GM18870 (cell line): ENCODE data around the gene PDZD7.

Source experiments
- ATAC-seq: cut with Tn5 transposase; IDR thresholded peaks from one replicate; pipeline ENCODE4 v1.9.1; 2021; ENCODE audit warnings: moderate library complexity; ENCODE audit not compliant: unreplicated experiment

Gene PDZD7

DNA sequence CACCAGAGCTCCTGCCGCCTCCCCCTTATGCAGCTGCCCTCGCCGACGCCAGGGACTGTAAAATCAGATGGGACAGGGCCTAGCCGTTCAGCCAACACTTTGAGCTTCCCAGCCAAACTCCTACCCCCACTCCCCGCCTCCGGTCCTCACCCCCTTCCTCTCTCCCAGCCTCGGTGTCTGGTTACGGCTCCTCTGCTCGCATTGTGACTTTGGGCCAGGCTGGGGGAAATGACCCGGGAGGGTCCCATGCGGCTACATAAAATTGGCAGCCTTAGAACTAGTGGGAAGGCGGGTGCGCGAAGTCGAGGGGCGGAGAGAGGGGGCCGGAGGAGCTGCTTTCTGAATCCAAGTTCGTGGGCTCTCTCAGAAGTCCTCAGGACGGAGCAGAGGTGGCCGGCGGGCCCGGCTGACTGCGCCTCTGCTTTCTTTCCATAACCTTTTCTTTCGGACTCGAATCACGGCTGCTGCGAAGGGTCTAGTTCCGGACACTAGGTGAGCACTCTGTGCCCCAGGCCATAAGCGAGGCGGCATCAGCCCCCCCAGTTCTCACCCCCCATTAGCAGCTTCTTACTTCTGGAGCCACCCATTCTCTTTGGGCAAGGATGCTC, 30.8 kb upstream of the PDZD7 start, which contains the start of gene KAZALD1:
Gene KAZALD1 (plus strand): TSS at position 366 of the 608 bp plus-strand sequence. CDS start 604 bp downstream, outside the sequence.
- no peak for ATAC-seq

DNA sequence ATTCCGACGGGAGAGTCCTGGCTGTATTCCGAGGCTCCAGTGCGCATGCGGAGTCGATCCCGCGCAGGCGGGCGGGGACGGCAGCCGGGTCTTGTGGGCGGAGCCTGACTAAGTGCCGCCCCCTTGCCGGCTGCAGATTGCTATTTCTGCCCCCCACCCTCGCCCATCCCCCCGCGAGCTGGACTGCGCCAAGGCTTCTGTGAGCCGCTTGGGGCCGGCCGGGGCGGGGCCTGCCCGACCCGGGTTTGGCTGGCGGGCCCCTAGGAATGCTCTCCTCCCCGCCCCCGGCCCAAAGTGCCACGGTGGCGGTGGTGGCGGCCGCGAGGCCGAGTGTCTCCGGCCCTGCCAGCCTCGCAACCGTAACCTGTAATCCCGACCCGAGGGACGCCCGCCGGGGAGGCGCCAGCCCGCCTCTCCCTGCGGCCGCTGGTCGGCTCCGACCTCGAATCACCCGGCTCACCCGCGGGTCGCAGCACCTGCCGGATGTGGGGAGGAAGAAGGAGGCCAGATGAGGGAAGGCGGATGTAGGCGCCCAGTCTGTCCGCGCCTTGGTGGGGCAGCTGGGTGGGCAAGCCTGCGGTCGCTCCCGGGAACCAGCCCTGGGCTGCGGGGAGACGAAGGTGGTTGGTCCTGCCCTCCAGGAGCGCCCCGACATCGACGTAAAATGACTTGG, 30.2 kb upstream of the PDZD7 start:
- ATAC-seq: peak; percentile 42

DNA sequence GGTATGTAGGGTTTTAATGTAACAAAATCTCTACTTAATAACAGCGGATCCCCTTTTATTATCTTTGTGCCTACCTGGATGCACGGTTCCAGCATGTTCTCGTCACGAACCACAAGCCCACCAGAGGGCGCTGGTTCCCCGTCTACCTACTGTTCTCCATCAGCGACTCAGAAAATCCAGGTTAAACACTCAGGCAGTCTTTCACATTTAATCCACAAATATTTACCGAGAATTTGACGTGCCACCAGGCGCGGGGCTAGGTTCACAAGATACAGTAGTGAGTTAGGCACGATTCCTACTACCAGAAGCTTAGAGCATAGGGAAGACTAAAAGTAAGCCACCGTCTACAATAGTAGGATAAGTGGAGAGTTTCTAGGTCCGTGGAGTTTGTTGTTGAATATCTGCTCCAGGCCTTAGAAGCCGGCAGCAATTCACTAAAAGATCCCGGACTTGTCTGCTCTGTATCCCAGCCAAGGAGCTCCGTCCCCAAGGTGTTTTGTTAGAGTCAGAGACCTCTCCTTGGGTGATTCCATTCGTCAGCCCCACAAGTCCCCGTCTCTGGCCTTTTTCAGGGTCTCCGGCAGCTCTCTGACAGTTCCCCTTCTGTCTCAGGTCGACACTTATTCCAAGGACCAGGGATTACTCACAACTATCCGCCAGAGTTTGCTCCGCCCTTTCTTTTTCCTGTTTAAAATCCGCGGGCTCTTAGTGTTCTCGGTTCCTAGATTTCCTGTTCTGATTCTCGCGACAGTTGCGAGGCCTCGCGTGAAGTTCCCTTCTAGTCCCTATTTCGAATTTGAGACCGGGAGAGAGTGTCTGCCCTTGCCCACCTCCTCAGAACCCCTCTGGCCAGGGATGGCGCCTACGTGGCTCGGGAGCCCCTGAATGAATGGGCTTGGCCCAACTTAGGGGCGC, 29.4 kb upstream of the PDZD7 start:
- peak; percentile 37 for ATAC-seq

DNA sequence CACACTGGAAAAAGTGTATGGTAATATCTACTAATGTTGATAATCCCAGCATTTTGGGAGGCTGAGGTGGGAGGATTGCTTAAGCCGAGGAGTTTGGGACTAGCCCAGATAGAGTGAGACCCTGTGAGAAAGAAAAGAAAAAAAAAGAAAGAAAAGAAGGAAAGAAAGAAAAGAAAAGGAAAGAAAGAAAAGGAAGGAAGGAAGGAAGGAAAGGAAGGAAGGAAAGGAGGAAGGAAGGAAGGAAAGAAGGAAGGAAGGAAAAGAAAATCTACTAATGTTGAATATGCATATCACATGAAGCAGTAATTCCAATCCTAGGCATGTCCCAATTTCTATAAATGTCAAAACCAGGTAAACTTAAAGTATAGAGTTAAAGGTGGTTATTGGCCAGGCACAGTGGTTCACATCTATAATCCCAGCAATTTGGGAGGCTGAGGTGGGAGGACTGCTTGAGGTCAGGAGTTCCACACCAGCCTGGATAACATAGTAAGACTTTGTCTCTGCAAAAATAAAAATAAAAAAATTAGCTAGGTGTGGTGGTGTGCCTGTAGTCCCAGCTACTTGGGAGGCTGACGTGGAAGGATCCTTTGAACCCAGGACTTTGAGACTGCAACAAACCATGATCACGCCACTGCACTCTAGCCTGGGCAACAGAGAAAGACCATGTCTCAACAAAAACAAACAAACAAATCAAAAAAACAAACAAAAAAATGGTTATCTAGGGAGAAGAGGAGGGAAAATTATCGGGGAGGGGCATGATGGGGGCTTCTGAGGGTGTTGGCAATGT, 25.6 kb upstream of the PDZD7 start:
- no peak for ATAC-seq

DNA sequence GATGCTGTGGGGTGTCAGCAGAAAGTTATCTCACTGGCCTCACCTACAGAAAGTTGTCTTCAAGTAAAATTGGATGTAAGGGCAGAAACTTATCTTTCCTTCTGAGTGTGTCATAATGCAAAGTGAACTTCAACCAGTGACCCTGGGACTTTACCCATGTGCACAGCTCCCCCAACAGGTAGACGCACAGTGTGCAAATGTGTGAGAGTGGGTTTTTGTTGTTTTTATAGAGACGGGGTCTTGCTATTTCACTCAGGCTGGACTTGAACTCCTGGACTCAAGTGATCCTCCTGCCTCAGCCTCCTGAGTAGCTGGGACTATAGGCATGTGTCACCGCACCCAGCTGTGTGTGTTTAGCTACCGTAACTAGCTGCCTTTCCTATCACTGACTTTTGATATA, 24.5 kb upstream of the PDZD7 start:
- ATAC-seq: no peak

DNA sequence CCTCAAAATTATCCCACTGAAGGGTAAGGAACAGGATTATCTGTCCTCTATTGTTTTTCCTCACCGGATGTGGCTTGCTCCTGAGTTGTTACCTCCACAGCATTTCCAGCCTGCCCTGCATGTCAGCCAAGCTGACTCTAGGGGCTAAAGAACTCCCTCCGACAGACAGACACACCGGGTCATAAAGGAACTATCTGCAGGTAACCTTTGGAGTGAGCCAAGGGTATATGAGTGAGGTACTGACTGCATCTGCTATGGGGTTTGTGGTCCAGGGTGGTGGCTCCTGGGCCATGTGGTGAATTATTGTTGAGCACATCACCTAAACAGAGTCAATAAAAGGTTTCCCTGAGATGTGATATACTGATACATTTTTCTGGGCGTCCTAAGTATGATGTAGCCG, 23.9 kb upstream of the PDZD7 start:
- ATAC-seq: no peak

DNA sequence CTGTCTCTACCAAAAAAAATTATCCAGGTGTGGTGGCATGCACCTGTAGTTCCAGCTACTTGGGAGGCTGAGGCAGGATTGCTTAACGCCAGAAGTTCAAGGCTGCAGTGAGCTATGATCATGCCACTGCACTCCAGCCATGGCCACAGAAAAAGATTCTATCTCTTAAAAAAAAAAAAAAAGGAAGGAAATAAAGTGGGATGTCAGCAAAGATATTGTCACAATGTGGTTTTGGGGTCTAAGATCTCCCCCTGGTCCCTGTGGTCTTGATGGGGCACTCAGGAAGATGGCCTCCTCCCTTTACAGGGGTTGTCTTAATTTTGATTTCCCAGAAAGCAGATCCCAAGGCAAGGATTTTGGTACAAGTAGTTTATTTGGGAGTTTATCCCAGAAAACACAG, 23.4 kb upstream of the PDZD7 start:
- no peak for ATAC-seq

DNA sequence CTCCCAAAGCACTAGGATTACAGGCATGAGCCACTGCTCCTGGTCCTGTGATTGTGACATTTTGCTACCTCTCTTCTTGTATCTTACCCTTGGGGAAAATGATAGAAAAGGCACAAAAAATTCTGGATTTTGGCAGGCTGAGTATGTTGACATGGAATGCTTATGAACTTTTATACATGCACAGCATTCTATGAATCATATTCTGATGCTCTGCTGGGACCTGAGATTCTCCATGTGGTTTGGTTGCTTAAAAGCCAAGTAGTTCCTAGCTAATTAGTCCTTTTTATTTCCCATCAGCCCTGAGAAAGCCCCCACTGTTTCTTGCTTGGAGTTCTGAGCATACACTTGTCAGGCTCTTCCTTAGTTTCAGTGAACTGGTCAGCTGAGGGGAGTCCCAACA, 22.6 kb upstream of the PDZD7 start:
- ATAC-seq: no peak

DNA sequence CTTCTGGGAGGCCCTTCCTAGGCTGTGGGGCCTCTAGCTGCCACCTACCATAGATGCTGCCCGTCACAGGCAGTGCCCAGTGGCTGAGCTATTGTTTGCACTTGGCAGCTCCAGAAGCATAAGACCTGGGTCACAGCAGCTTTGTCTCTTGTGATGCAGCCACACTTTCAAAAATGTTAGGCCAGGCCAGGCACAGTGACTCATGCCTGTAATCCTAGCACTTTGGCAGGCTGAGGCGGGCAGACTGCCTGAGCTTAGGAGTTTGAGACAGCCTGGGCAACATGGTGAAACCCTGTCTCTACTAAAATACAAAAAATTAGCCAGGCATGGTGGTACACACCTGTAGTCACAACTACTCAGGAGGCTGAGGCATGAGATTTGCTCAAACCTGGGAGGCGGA, 21.4 kb upstream of the PDZD7 start:
- ATAC-seq: no peak

DNA sequence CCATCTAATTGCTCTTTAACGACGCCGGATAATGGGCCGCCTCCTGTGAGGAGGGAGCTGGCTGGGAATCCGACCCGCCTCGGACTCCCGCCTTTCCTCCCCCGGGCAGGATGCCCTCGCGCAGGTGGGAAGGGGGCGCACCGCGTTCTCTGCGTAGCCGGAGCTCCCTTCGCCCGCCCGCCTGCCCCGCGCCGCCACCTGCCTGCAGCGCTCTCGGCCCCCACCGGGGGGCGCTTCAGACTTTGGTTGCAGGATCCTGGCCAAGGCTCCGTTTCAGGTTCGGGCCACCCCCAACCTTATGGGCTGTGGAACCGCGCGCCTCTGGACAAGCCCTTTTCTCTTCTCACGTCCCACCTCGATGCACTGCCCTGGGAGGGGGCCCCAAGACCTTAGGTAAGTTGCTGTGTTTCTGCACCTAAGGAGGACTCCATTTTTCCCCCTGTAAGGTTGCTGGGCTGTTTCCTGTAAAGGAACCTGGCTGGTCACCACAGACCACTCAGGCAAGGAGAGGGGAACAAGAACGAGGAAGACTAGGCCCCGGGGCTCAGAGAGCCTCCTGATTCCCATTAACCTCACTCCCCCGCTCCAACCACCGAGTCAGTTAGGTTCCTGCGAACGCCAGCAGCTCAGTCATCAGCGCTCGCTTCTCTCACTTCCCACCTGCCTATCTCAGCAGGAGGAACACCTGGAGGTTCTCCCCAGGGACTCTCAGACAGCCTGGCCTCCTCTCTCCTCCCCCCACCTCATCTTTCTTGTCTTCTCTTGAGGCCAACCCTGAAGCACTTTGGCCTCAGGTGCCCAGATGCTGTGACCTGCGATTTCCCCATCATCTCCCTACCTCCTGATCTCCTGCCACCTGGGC, 19.5 kb upstream of the PDZD7 start:
- ATAC-seq: no peak

DNA sequence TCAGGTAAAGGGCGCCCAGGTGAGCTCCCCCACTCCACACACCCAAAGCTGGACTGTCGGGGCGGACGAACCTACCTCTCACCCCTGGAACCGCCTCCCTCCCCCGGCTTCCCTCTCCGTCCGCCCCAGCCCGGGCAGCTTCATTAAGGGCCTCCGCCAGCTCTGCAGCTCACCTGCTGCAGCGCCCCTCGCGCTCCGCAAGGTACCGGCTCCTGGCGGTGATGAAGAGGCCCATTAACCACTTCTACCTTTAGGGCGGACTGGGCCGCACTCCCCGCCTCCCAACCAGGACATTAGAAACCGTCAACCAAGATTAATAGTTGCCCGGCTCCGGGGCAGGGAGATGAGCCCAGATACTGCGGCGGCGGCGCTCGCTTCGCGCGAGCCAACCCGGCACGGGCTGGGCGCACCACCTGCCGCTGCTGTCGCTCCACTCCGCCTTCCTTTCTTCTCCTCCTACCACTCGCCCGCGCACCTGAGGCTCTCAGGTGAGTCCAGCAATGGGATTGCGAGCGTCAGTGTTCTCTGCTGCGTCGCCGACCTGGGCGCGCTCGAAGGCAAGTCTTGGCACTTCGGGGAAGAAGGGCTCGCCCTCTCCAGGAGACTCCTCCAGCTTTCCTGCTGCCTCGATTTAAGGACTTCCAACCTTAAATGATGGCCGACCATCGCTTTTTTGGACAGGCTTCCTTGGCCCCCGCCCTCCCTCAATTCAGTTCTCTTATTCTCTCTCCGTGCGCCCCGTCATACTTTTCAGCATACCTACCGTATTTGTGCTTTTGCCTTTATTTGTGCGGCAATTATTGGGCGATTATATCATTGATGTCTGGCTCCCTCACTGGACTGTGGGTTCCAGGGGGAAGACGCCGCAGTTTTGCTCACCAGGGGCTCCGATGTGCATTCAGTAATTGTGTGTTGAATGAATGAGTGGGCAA, 17.3 kb upstream of the PDZD7 start:
- no peak for ATAC-seq

DNA sequence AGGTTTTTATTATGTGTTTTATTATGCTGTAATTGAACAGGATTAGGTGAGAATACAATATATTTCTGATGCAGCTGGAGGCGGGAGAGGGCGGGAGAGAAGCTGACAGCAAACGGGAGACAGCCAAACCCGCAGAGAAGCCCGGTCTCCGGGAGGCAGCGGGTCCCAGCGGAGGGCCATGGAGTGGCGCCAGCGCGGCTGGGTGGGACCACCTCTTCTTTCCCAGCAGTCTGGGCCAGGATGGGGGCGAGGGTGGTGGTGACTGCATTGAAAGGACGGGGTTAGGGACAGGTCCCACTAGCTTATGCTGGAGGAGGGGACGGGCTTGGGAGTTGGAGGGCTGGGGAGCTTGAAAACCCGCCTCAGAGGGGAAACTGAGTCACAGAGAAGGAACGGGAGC, 16.3 kb upstream of the PDZD7 start:
- ATAC-seq: no peak

DNA sequence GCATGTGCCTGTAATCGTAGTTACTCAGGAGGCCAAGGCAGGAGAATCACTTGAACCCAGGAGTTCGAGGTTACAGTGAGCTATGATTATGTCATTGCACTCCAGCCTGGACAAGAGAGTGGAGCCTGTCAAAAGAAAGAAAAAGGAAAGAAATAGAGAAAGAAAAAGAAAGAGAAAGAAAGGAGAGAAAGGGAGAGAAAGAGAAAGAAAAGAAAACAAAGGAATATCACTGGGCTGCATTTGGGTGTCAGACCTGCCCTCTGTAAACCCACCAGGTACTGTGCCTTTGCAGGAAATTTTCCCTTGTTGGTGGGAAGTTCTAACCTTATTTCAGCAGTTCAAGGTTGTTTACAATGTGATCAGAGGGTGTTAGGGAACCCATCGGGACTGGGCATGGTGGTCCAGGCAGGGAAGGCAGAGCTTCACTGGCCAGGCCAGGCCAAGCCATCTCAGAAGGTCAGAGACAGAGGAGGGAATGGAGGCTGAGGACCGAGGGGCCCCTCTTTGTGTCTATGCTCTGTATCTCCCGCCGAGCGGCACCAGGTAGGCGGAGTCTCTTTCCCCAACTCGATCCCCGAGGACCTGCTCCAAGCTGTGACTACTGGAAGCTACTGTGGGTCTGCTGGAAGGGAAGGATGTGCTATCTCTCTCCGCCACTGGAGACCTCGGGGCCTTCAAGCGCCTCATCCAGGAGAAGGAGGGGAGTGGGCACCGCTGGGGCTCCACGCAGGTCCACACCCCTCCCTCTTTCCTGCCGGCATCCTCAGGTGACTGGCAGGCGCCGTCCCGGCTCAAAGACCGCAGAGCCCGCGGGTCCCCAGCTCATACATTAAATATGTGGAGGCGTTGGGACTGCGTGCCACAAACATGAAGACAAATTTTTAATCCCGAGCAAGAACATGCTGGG, 15.7 kb upstream of the PDZD7 start:
- ATAC-seq: no peak

DNA sequence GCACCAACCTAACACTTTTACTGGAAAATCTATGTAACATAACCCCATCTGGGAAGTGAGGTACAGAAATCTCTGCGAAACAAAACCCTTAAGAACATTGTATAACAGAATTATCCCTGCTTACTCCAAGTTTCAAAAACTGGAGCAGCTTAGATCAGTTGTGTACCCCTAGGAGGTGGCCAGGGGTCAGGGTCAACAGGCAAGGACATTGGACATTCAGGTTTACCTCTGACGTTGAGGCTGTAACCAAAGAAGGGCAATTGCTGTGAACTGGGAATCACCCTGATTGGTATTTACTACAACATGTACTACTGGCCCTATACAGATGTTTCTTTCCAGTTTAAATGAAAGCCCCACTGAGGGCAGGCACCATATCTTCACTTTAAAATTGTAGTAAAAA, 13.2 kb upstream of the PDZD7 start:
- ATAC-seq: no peak

DNA sequence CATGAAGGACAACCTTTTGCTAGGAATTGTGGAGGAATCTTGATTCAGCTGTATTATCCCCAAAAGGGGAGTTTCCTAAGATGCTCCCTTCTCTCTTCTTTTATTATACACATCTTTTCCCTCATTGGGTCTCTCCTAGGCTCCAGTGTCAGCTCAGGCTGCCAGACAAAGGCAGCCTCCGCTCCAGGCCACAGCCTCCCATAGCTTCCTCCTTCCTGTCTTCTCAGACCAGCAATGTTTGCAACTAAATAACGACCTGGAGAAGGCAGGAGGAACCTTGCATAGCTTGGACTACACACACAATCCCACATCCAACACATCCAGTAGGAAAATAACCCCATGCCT, 12.4 kb upstream of the PDZD7 start:
- no peak for ATAC-seq

DNA sequence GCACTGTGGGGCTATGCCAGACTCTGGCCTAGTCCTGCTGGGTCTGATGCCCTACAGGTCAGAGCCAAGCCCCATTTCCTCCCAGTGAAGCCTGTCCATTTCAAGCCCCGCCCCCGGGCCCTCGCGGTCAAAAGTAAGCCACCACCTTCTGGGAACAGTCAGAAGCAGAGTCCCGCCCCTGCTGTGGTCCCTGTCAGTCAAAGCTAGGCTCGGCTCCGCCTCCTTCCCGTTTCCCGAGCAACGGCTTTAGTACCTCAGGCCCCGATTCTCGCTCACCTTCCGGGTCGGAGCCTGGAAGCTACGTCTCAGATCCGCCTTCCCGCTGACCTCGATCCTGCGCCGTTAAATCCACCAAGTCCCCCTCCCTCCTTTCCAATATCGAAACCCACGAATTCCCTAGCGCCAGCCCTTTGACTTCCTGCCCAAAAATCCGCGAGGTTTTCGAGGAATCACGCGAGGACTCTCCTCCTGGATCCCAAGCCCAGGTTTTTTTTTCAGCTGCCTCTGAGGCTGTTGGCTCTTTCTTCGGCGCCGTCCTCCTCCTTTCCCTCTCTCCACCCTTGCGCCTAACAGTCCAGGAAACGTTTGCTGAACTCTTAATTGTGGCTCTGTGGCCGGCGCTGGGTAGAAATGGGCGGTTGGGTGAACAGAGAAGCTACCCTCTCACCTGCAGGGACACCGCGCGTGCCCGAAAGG, 11.9 kb upstream of the PDZD7 start:
- ATAC-seq: peak; percentile 74

DNA sequence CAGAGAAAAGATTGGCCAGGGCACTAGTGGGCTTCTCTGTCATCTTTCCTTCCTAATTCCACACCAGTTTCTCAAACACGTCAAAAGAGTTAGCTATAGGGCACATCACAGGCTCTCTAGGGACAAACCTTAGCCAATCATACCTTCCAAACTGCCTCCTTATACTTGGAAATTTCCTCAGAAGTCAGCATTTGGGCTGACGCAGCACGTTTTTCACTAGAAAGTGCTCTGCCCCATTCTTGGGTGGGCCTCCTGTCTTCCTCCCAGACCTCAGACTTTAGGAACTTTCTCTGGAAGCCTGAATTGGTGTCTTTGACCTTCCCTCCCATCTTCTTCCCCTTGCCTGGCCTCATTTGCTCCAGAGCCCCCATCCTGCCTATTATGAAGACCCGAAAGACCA, 11.2 kb upstream of the PDZD7 start:
- ATAC-seq: no peak
